Fibroblast of skin of right quadriceps (primary cell): ENCODE measurements around the gene DNAJB6.

ENCODE experiments used
- DNase-seq: peaks from one replicate; pipeline ENCODE4 v3.0.0-alpha.2; 2013

The DNAJB6 gene

GRCh38 chr7:157411580-157411979 lies 74.8 kb downstream of the DNAJB6 start:
- DNase-seq, result no peak

GRCh38 chr7:157412021-157412443 lies 75.2 kb downstream of the DNAJB6 start:
- peak; percentile 87 for DNase-seq

- DNase-seq, result no peak
These were observed 75.8 kb downstream of the DNAJB6 start for GRCh38 chr7:157412491-157413180.

- DNase-seq, result no peak
These were observed 77.3 kb downstream of the DNAJB6 start for GRCh38 chr7:157413881-157414701.

- no peak for DNase-seq
These were observed 77.9 kb downstream of the DNAJB6 start for GRCh38 chr7:157414702-157415096.

GRCh38 chr7:157415486-157415885 lies 78.7 kb downstream of the DNAJB6 start:
- no peak for DNase-seq

GRCh38 chr7:157416011-157416410 lies 79.2 kb downstream of the DNAJB6 start:
- no peak for DNase-seq

- DNase-seq, result no peak
These were observed 81.6 kb downstream of the DNAJB6 start for GRCh38 chr7:157418204-157419034.

GRCh38 chr7:157419035-157419293 lies 82.2 kb downstream of the DNAJB6 start:
- no peak for DNase-seq

GRCh38 chr7:157422279-157422678 lies 85.5 kb downstream of the DNAJB6 start:
- DNase-seq, result no peak

- DNase-seq, result no peak
These were observed 86.5 kb downstream of the DNAJB6 start for GRCh38 chr7:157423348-157423747.

GRCh38 chr7:157423886-157424565 lies 87.2 kb downstream of the DNAJB6 start:
- no peak for DNase-seq

GRCh38 chr7:157425137-157425731 lies 88.4 kb downstream of the DNAJB6 start:
- no peak for DNase-seq

- DNase-seq, result no peak
These were observed 89.0 kb downstream of the DNAJB6 start for GRCh38 chr7:157425761-157426160.

GRCh38 chr7:157426463-157427301 lies 89.9 kb downstream of the DNAJB6 start:
- no peak for DNase-seq

GRCh38 chr7:157427811-157428553 lies 91.2 kb downstream of the DNAJB6 start:
- no peak for DNase-seq

- DNase-seq, result no peak
These were observed 91.7 kb downstream of the DNAJB6 start for GRCh38 chr7:157428554-157428945.

- DNase-seq, result no peak
These were observed 92.3 kb downstream of the DNAJB6 start for GRCh38 chr7:157429001-157429679.

GRCh38 chr7:157429680-157430224 lies 92.9 kb downstream of the DNAJB6 start:
- DNase-seq, result no peak

GRCh38 chr7:157430721-157431120 lies 93.9 kb downstream of the DNAJB6 start:
- DNase-seq, result no peak
